ENCODE data around the gene ACTMAP.

The ACTMAP gene

GRCh38 chr19:40692212-40692551 lies 58.1 kb downstream of the ACTMAP start:
- no peak for DNase-seq

- no peak for DNase-seq
Measured at GRCh38 chr19:40691421-40692211, 58.7 kb downstream of the ACTMAP start.

Measured in fibroblast of skin of abdomen (primary cell).